ENCODE results near the gene STXBP3.

STXBP3 gene

DNA sequence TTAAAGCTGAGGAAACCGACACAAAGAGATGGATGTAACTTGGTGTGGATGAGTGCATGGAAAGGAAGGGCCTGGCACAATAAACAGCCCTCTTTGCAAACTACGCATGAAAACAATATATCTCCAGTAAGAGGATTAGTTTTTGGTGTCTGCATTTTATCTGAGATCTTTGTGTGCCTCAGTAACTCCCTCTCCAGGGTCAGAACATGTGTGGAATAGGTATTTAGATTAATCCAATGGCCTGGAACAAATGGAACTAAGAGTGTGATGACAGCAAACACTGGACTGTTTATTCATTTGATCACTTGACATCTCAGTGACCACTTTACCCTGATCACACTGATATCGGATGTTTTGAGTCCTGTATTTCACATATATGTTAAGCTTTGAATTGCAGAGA is 65.1 kb downstream of the STXBP3 start:
- no peak for DNase-seq

DNA sequence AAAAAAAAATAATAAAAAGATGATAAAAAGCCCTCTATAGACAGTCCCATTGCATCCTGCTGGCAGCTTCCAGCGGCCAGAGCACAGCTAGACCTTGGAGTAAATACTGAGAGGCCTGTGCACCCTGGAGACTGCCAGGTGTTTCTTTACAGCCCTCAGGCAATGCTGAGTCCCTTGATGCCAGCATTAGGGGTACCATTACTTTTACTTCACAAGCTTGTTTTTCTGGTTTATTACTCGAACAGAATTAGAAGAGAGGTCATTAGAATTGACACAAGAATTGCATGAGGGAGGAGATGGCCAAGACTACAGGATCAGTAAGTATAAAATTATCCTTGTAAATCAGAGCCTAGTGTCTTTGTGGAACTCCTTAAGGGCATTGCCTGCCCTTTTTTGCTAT is 66.9 kb downstream of the STXBP3 start:
- no peak for DNase-seq

DNA sequence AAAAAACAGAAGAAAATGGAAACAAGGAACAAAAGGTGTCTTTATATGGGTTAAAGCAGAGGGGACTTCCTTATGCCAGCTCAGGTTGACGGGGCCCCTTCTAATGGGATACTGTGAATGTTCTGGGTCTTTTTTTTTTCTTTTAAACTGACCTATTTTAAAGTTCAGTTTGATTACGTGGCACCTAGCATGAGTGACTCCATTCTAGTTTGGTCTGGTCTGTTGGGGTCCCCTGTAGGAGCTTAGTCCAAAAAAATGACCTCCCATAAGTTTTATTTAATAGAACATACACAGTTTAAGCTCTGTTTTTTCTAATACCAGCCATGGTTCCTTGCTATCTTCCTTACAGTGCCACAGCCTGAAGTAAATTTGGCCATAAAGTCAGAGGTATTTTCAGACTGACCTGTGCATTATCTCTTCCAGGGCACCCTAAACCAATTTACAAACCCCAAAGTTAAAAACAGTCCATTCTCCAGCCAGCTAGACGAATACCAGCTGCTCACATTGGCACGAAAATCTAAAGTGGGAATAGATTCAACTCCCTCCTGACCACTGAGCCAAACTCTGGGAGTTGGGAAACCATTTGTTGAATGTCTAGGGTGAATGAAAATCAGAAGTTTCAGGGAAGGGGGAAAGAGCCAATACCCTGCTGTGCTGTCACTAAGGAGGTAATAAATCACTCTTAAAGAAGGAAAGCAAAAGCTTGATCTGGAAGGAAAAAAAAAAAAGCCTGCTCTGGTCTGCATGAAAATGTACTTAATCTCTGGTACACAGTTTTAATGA is 68.1 kb downstream of the STXBP3 start:
- DNase-seq, result no peak

DNA sequence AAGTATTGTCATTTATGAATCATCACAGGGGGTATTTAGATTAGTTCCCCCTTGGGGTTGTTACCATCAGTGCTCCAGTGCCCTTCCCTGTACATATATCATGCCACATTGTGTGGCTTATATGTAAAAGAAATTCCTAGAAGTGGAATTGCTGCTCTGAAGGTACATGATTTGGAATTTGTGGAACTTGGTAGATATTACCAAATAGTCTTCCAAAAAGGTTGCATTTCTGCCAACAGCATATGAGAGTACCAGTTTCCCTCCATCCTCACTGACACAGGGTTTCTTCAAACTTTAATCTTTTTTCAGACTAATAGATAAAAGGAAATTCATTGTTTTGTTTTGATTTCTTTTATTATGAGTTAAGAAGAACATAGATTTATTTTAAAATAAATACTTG is 69.1 kb downstream of the STXBP3 start:
- DNase-seq, result no peak

DNA sequence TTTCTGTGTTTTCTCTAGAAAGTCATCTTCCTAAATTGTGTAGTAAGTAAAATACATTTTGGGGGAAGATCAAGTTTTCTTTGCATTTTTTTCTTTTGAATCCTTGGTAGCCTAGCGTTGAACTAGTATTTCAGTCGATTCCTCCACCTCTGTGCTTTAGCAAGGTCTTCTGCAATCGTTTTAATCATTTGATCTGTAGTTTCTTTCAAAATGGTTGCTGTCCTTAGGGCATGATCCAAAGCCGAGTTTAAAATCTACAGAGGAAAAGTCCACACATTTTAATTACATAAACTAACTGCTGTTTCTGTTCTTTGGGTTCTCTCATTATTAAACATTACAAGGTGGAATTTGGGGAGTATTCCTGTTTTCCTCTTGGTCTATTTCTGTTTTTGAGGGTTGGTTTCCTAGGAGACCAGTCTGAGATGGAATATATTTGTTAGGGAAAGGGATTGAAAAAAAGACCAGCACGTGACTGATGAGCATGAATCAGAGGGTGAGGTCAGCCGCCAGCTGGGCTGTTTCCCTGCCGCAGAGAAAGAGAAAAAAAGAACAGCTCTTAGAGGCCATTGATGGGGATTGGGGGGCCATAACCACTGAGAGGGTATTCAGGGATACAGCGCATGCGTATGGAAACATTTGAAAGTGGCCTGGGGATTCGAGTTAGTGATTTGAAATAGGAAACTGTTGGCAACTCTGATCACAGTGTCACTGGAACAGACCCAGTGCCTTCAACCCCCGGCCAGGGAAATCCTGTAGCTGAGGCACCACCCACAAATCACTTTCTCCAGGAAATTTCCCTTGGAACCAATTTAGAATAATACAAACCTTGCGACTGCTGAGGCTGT is 69.8 kb downstream of the STXBP3 start:
- peak; percentile 9 for DNase-seq

DNA sequence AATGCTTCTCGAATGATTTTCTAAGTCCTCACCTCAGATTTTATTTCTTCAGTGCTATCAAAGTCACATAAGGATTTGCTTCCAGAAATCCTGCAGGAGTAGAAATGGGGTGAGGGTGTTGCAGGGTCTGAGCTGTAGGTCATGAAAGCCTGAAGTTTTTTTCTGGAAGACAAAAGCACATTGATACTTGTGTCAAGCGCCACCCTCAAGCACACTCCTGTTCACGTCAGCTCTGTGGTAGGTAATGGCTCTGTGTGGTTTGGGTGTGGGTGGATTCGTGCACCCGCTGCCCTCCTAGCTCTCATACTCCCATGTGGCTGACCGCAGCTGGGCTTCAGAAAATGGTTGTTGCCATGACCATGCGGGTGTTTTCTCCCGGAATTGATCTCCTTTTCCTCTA is 70.5 kb downstream of the STXBP3 start:
- DNase-seq, result no peak

DNA sequence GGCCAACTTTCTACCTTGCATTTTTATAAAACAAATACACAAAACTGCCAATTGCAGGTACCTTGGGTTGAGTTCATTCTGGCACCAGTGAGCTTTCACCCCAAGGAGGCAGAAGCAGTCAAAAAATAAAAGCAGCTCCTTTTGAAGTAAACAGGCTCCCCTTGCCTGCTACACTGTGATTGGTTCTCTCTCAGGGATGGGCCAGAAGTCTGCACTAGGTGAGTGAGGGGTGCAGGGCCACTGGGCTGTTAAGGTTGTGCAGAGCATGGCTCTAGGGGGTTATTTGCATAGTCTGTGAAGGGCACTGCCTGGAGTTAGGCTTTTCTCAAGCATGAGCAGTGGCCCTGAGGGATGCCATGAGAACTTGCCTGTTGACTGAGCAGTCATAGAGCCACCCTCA is 71.3 kb downstream of the STXBP3 start:
- DNase-seq, result no peak

DNA sequence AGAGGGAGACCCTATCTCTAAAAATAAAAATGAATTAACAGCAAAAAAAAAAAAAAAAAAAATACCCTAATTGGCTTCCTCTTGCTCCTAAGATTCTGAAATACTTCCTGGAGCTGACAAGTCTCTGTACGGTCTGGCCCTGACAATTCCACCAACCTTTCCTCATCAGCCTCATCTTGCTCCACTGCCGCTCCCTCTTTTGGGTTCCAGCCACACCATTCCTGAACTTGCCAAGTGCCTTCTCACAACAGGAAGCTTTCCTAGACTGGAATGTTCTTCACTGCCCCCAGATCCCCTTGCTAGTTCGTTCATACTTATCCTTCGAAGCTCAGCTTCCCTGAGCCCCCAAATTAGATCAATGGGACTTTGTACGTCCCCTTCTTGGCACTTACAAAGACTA is 73.4 kb downstream of the STXBP3 start:
- DNase-seq, result no peak

DNA sequence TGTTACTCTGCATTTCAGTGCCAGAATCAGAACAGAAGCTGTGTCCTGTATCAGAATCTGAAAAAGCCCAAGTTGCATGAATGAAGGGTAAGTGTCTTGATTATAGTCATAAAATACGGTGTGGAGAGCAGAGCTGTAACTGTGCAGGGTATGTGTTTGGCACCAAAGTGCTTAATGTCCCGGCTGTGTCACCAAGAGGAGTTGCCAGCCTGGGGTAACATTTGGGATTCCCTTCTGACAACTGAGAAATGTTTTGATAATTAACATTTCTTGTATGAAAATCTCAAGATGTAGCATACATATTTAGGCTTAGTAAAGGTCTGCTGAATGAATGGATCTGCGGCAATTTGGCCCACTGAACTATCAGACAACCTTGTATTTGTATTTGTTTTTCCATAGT is 77.2 kb downstream of the STXBP3 start:
- DNase-seq, result no peak

DNA sequence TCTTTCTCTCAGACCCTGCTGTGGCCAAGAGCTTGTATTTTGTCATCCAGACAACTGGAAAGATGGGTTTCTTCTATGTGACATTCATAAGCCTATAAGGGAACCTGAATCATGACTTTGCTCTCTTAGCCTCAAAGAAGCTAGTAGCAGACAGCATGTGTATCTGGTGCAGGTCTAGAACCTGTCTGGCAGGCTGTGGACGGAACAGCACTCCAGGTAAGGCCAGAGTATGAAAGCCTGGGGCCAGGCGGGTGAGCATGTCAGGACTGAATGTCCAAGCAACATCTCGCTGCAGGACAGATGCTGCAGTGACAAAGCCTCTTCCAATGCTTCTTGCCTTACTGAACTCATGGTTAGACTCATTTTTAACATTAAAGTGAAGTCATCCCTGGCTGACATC is 77.6 kb downstream of the STXBP3 start:
- DNase-seq, result no peak

DNA sequence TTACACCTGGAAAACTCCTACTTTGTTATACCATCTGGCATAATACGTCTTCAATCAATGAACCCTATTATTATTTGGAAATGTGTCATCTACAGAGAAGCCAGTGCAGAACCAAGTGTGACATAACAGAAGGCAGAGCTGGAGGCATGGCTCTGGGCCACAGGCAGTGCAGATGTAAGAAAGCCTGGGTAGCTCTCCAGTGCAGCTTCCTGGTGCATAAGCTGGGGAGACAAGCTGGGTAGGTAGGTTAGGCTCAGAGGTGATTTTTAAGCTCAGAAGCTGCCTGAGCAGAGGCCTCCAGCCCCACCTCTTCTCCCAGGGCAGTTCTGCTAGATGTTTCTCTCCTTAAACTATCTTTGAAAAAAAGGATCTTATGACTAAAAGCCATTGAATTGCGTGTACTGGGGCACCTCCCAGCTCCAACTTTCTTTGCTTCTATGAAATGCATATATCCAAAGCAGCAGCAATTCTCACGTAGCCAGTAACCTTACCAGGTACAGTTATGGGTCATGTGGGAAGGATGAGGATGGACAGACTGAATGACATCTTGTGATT is 79.7 kb downstream of the STXBP3 start:
- no peak for DNase-seq

DNA sequence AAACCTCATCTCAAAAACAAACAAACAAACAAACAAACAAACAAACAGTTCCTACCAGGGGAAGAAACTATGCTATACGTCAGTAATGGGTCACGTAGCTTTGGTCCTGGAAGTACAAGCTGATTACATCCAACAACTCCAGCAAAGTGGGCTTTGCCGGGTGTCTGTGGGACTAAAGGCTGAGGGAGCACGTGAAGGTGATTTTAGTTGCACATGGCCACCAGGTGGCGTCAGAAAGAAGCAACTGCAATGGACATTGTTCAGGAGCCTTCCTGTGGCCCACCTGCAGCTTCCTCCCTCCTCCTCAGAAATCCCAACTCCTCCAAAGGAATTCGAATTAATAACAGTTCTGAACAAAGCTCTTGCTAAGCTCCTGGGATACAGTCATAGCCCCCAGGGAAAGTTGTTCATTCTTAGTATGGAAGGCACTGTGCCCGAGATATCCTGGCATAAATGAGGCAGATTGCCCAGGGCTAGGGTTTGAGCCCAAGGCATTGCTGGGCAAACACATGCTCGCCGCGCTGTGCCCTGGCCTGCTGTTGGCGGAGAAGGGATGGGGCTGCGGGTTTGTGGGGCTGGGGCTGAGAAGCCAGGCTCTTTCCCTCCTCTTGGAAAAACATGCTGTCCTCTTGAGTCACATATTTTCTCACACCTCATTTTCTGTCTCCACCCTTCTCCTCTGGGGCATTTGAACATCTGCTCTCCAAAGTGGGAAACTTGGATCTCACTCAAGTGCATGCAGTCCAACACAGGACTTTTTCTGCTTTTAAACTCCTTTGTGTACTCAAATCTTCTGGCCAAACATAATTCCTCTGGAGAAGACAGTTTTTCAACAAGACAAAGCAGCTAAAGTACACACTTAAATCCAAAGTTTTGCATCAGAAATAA is 81.8 kb downstream of the STXBP3 start:
- peak; percentile 73 for DNase-seq

DNA sequence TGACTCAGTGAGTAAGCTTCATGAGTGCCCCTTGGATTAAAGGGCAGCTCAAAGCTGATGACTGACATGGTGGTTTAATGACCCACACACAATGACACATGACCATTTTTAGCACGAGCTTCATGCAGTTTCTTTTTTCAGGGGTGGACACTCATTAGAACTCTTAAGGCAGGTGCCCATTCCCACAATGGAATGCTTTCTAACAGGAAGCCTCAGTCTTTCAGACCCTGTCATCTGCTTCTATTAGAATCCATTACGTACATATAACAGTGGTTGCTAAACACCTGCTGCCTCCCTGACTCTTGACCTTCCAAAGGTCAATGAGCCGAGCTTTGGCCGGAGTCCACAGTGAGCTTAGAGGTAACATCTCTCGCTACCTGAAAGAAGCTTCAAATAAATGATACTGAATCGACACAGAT is 83.0 kb downstream of the STXBP3 start:
- DNase-seq, result no peak

DNA sequence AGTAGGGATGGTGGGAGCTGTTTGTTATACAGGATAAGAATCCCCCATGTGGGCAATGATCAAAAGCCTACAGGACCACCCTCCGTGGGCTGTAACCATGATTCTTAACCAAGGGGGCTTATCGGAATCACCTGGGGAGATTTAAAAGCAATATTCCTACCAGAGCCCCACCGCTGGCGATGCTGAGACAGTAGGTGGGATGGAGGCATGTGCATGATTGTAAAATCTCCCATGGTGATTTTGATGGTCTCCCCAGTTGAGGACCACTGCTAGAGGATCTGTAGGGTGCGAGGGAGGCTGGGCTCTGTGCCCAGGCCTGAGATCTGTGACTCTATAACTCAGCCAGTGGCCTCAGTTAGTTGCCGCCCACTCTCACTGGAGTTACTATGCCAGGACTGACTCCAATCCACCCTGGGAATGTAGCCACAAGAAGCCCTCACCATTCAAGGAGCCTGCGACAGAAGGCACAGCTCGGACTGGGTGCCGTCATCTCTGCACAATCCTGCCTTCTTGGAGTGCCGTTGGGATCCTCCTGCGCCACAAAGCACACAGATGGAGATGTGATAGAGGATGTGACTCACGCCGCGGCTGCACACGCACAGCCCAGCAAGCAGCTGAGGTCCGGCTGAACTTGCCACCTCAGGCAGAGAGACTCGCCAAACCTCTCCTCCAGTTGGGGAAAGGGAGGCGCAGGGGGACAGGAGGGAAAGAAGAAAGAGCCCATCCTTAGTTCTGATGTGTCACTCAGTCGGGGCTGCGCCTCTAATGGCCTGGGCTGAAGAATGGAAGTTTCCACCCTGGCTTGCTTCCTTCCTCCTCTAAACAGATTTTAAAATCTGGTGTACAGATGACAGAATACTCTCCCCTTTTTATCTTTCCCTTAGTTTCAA is 83.9 kb downstream of the STXBP3 start:
- no peak for DNase-seq

DNA sequence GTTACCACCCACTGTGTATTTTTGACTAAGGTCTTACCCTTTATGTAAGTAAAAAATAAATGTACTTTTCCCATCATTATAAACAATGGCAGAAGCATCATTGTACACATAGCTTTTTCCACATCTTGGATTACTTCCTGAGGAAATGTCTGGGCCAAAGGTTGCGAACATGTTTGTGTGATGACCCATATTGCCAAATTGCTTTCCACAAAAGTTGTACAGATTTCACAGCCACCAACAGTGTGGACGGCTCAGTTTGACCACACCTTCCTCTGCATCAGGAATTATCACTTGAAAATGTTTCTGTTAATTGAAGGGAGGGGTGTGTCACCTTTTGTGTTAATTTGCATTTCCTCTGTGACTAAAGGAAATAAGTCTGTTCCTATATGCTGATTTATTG is 84.8 kb downstream of the STXBP3 start:
- no peak for DNase-seq

DNA sequence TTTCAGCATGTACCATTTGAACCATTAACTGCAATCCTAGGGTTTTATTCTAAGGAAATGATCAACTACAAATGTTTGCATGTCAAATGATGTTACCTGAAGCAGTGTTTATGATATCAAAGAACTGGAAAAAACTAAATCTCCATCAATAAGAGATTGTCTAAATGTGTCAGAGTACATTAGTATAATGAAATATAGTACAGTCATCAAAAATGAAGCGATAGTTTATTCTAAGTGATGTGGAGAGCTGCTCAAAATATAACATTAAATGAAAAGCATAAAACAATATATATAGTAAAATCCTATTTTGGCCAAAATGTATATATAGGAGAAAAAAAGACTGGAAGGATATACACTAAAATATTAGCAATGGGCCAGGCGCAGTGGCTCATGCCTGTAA is 86.5 kb downstream of the STXBP3 start:
- no peak for DNase-seq

DNA sequence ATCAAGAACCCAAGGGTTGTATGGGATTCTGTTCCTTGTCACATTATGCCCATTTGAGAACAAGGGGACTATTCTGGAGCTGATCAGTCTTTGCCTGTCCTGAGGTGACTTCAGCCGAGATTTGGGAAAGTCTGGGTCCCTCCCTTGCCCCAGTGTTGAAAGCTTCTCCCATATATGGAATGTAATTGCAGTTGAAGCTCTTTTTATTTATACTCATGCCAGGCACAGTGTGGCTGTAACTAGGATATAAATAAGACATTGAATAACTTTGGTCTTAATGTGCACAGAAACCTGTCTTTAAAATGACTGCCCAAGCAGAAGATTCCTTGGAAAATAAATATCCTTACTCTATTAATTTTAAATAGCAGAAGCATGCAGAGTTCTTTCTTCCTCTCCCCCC is 95.2 kb downstream of the STXBP3 start:
- no peak for DNase-seq

DNA sequence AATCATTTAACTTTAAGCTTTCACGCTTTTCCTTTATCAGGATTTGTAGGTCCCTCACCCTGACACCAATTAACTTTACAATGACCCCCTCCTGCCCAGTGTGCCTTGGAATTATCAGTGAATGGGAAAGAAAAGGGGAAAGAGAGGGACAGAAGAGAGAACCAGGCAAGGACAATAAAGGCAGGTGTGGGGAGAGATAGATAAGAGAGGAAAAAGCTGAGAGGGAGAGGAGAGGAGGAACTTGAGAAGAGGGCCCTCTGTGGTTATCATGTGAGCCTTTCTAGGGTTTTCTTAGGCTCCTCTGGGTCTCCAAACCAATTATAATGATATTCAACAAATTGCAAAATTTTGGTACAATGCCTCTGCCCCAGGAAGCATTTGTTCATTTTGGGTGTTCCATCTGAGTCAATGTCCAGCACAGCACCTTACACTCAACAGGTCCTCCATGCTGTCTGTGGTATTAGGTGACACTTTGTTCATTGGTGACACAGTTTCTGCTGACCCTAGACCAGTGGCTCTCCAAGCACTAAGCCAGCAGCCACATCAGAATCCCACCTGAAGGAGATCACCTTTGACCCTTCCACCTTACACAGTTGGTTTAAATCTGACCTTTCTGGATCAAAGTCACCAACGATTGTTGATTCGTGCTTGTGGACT is 96.2 kb downstream of the STXBP3 start:
- no peak for DNase-seq

DNA sequence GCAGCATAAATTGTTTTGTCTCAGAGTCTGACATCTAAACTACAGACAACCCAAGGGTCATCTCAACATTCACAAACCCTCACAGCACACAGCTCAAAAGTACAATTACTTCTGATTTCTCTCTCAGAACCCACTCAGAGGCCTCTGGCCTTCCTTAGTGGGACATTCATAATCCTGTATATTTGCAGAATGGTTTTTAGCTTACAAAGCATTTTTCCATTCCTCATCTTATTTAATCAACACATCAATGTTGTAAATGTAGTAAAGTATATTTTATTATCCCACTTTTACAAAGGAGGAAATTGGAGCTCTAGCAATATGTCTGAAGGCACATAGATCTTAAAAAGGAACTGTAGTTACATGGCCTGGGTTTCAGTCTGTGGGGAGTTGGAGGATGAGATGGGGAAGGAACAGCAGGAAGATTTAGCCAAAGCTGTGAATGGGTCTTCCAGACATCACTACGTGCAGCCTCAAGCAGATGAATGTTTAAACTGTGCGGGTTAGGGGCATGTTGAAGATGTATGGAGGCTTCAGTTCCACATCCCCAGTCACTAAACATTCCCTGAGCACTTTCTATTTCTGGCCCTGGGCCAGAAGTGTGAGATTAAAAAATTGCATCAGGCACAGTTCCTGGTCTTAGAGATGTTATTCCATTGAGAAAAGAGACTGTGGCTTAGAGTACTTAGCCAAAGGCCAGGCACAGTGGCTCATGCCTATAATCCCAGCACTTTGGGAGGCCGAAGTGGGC is 97.1 kb downstream of the STXBP3 start:
- no peak for DNase-seq

DNA sequence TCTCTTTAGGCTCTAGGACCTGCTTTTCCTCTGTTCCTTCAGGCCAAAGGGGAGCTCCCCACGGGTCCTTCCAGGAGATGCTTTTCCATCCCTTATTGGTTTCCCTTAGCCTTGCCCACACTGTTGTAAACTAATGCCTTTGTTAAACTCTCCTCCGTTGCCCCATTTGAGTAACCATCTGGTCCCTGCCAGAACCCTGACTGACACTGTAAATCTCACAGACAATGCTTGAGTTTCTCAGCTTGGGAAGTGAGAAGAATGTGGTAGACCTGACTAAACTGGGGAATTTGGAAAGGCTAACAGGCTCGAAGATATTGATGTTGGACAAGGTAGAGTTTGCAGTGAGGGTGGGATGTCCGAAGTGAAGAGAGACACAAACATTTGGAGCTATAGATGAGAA is 99.0 kb downstream of the STXBP3 start:
- DNase-seq, result no peak

DNA sequence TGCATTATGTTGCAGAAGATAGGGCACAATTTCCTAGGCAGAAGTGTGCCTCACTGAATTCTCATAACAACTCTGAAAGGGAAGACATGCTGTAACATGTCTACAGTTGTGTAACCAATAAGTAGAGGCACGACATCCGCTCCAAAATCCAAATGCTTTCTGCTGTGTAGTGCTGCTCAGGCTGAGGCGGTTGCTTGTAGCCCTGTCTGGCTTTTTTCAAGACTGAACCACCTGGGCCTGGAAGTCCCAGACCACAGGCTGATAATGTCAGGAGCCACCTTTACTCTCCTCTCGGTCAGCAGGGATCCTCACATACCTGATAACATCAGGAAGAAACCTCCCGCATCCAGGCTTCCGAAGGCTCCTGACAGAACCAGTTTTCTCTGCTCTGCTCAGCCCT is 99.5 kb downstream of the STXBP3 start:
- DNase-seq, result no peak

Data from NCI-H1105 treated with DMSO at 0.1 percent for 48 hours (cell line).